Fibroblast of lung (primary cell): ENCODE data around the gene AP1S3. TPM values are rescaled to one million over a fixed set of nuclear protein-coding genes. Genes with fewer than 3 reads are reported as not detected.
"Not testable (repeated sequence)": the region's sequence is repeated elsewhere in the genome, so short reads cannot be mapped to it uniquely, and the experiment has no call there.

Source experiments
- DNase-seq, 2 donors: peaks; one replicate each; pipeline versions ENCODE4 v3.0.0 to v3.0.0-alpha.2; 2010; ENCODE audit warnings: low read depth in 2 of 2
- H2AFZ ChIP-seq: 2 replicates; pipeline ENCODE4 v1.5.1; 2012; ENCODE audit warnings: low read length, control low read depth, inconsistent platforms
- H3K27ac ChIP-seq: 2 replicates; pipeline ENCODE4 v1.5.1; 2011; ENCODE audit warnings: low read length, control low read depth; ENCODE audit not compliant: insufficient read depth
- H3K27me3 ChIP-seq: 2 replicates; pipeline ENCODE4 v1.5.1; 2011; ENCODE audit warnings: mild to moderate bottlenecking, low read length; ENCODE audit not compliant: control insufficient read depth, insufficient read depth
- H3K36me3 ChIP-seq: 2 replicates; pipeline ENCODE4 v1.5.1; 2011; ENCODE audit warnings: low read length; ENCODE audit not compliant: control insufficient read depth, insufficient read depth
- H3K4me1 ChIP-seq: 2 replicates; pipeline ENCODE4 v1.5.1; 2011; ENCODE audit warnings: low read length; ENCODE audit not compliant: control insufficient read depth, insufficient read depth; ENCODE audit errors: extremely low read depth
- H3K4me2 ChIP-seq: 2 replicates; pipeline ENCODE4 v1.5.1; 2011; ENCODE audit warnings: low read length, control low read depth; ENCODE audit not compliant: insufficient read depth; ENCODE audit errors: extremely low read depth
- H3K4me3 ChIP-seq, 4 experiments: fragments of 200-600 bp in 1 of 4; sonication (generic) in 1 of 4; replicated peaks in 1 of 4; 2 replicates each; pipeline ENCODE4 v1.5.1; 2011 to 2016; ENCODE audit warnings: low read length in 4 of 4, low read depth in 3 of 4, mild to moderate bottlenecking in 3 of 4, control low read depth in 2 of 4, inconsistent platforms in 1 of 4, mixed read lengths in 1 of 4; ENCODE audit not compliant: insufficient read depth in 1 of 4; ENCODE audit errors: control extremely low read depth in 1 of 4
- H3K79me2 ChIP-seq: 2 replicates; pipeline ENCODE4 v1.5.1; 2012; ENCODE audit warnings: mild to moderate bottlenecking, low read length, inconsistent platforms; ENCODE audit not compliant: control insufficient read depth, insufficient read depth
- H3K9ac ChIP-seq: 2 replicates; pipeline ENCODE4 v1.5.1; 2011; ENCODE audit warnings: mild to moderate bottlenecking, low read length, control low read depth; ENCODE audit not compliant: insufficient read depth
- H3K9me3 ChIP-seq: 2 replicates; pipeline ENCODE4 v1.5.1; 2012; ENCODE audit warnings: low read depth, low read length; ENCODE audit not compliant: control insufficient read depth, insufficient read depth
- H4K20me1 ChIP-seq: 2 replicates; pipeline ENCODE4 v1.5.1; 2011; ENCODE audit warnings: low read length; ENCODE audit not compliant: control insufficient read depth, insufficient read depth; ENCODE audit errors: extremely low read depth
- CTCF ChIP-seq, 2 donors: IDR thresholded peaks in 1 of 2; conservative IDR thresholded peaks in 1 of 2; 1 replicate in 1 of 2; 2 replicates in 1 of 2; pipeline ENCODE4 v1.5.1; 2011 to 2012; ENCODE audit warnings: low read length in 2 of 2, control low read depth in 1 of 2, inconsistent platforms in 1 of 2, low read depth in 1 of 2, mild to moderate bottlenecking in 1 of 2
- EZH2 ChIP-seq: IDR thresholded peaks from 2 replicates; pipeline ENCODE4 v1.5.1; 2012; ENCODE audit warnings: low read length, control low read depth, mild to moderate bottlenecking; ENCODE audit errors: missing control alignments
- polyA plus RNA-seq, 2 donors: library from polyadenylated mRNA; depleted of rRNA in 1 of 2; stranded (reverse) in 1 of 2; unstranded in 1 of 2; fragments of >200 nt; gene quantifications; 2 replicates each; pipeline ENCODE4 v1.2.1, GENCODE V29; 2011 to 2012; ENCODE audit warnings: missing spikeins in 1 of 2
- total RNA-seq: library from RNA; depleted of rRNA; stranded (reverse); fragments of >200 nt; gene quantifications from 2 replicates; pipeline ENCODE4 v1.2.1, GENCODE V29; 2014

Gene AP1S3
- total and polyA plus RNA-seq, 2 donors (not counting 1 experiment from before 2014, with no cell fraction given): 2.9 to 3.3 TPM

GRCh38 chr2:223789423-223789822, 48.0 kb downstream of the AP1S3 start:
- Histone ChIP-seq H3K4me1 (no peaks in the 10 kb centered on the region), H3K4me3 (no peak overlapping the region), H3K4me2 (no peak overlapping the region), H3K27ac (no peak overlapping the region), H2AFZ (no peak overlapping the region), H3K9me3 (no peaks in the 10 kb centered on the region), H3K9ac (no peak overlapping the region), H3K27me3 (no peaks in the 10 kb centered on the region), H3K79me2 (no peaks in the 10 kb centered on the region), H3K36me3 (no peaks in the 10 kb centered on the region), H4K20me1 (no peaks in the 10 kb centered on the region)
- DNase-seq: no peak
- TF ChIP-seq CTCF (conservative IDR thresholded peaks at IDR 0.05 in 1 of 2, IDR thresholded peaks at IDR 0.05 in 1 of 2; ENCODE audit: low read depth in 1 of 2, low read length in 2 of 2) (no peak), EZH2 (no peak)

GRCh38 chr2:223788826-223789225, 48.6 kb downstream of the AP1S3 start:
- H3K4me3 ChIP-seq: no peak overlapping the region
- no peaks in the 10 kb centered on the region for H3K79me2 ChIP-seq
- H3K9me3 ChIP-seq: no peaks in the 10 kb centered on the region
- no peaks in the 10 kb centered on the region for H3K36me3 ChIP-seq
- no peak overlapping the region for H3K27ac ChIP-seq
- no peaks in the 10 kb centered on the region for H4K20me1 ChIP-seq
- no peak overlapping the region for H3K9ac ChIP-seq
- no peaks in the 10 kb centered on the region for H3K27me3 ChIP-seq
- no peak for DNase-seq
- H2AFZ ChIP-seq: no peak overlapping the region
- no peaks in the 10 kb centered on the region for H3K4me1 ChIP-seq
- no peak overlapping the region for H3K4me2 ChIP-seq
- TF ChIP-seq CTCF (conservative IDR thresholded peaks at IDR 0.05 in 1 of 2, IDR thresholded peaks at IDR 0.05 in 1 of 2; ENCODE audit: low read depth in 1 of 2, low read length in 2 of 2): no peak
- TF ChIP-seq EZH2: no peak

DNA sequence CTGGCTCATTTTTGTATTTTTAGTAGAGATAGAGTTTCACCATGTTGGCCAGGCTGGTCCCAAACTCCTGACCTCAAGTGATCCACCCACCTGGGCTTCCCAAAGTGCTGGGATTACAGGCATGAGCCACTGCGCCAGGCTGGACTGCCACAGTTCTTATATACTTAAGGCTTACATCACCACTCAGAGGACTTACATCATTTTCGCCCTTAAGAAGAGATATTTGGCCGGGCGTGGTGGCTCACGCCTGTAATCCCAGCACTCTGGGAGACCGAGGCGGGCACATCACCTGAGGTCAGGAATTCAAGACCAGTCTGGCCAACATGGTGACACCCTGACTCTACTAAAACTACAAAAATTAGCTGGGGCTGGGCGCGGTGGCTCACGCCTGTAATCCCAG, 49.3 kb downstream of the AP1S3 start:
- H3K27me3 ChIP-seq, DNase-seq, H3K27ac ChIP-seq, H3K36me3 ChIP-seq, H3K9me3 ChIP-seq, H4K20me1 ChIP-seq, H3K4me3 ChIP-seq, H3K4me1 ChIP-seq, H3K4me2 ChIP-seq, H2AFZ ChIP-seq, H3K79me2 ChIP-seq, H3K9ac ChIP-seq: not testable (repeated sequence)
